GM12891 (cell line): Measurements from ENCODE around the gene IDE.

Source experiments
- POLR2A ChIP-seq: IDR thresholded peaks from 2 replicates; pipeline ENCODE4 v1.6.1; 2011; ENCODE audit warnings: low read depth, low read length, control low read depth
- POLR2AphosphoS5 ChIP-seq: IDR thresholded peaks from 2 replicates; pipeline ENCODE4 v1.6.1; 2011; ENCODE audit warnings: low read depth, low read length, control low read depth
- POU2F2 ChIP-seq: IDR thresholded peaks from 2 replicates; pipeline ENCODE4 v1.6.1; 2011; ENCODE audit warnings: low read depth, mild to moderate bottlenecking, control low read depth, low read length, moderate library complexity
- TAF1 ChIP-seq: IDR thresholded peaks from 2 replicates; pipeline ENCODE4 v1.6.1; 2011; ENCODE audit warnings: low read depth, low read length, control low read depth

DNA sequence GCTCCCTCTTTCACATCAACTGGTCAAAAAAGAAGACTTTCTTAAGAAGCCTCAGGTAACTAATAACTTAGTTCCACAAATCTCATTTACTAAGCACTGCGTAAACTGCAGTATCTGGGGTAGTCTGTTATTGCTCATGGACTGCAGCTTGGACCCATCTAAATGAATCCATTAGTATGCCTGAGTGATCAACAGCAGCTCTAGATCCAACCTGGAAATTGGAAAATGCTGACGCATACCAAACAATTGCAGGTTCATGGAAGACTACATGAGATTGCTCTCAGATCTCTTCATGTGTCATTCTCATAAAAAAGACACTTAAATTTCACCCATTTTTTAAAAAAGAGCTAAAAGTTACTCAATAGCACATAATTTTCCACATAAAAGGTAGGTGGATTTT, 121.6 kb downstream of the IDE start:
- TF ChIP-seq TAF1 (no peak), POLR2AphosphoS5 (no peak), POLR2A (no peak), POU2F2 (no peak)
